ENCODE measurements around the gene MAGEB17. TPM values are rescaled to one million over a fixed set of nuclear protein-coding genes. Genes with fewer than 3 reads are reported as not detected.

The MAGEB17 gene
- total RNA-seq, 1 experiment from 2014 or later: not detected

DNA sequence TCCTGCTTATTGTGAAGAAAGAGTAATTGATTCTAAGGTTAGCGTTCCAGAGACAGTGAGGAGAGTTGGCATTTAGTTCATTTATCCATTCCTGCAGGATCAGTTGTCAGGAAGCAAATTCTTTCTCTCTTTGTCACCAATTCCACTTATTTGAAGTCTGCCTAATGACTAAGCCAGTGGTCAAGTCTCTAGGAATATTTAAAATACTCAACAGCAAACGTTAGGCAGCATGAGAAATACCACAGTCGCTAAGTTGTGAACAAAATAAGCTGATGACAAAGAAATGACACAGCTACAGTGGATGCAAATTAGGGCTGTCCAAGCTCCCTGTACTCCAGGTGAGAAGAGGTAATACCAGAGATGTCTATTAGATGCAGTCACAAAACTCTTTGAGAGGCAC is 6.6 kb upstream of the MAGEB17 start:
- no peaks in the 10 kb centered on the region for H3K9me3 ChIP-seq (ENCODE audit: control insufficient read depth in 1 of 2, insufficient read depth in 1 of 2, low read depth in 1 of 2, low read length in 2 of 2)
- DNase-seq (ENCODE audit: low read depth, low spot score) (peak; percentile 66), ATAC-seq (peak; percentile 93)
- intact Hi-C loops (cut with micrococcal nuclease): no loop called here
- H3K4me1 ChIP-seq (ENCODE audit: control insufficient read depth in 1 of 2, insufficient read depth in 2 of 2, low read length in 2 of 2): peaks cover 16 to 39% of the 10 kb centered on the region in 2 experiments
- CTCF ChIA-PET: no interaction called here
- H4K20me1 ChIP-seq (ENCODE audit: insufficient read depth): no peaks in the 10 kb centered on the region
- no TSS peak for BruUV-seq (replicated peaks)
- TF ChIP-seq TCF7L2 (IDR thresholded peaks at IDR 0.05; ENCODE audit: borderline replicate concordance, extremely low read depth, insufficient read depth, insufficient read length) (peak; percentile 52), JUND (IDR thresholded peaks at IDR 0.05) (peak; percentile 88), ELF1 (IDR thresholded peaks at IDR 0.05; ENCODE audit: borderline replicate concordance, low read depth) (no peak; the same call in 1 of the 2 replicates), POLR2AphosphoS5 (IDR thresholded peaks at IDR 0.05; ENCODE audit: low read depth, low read length) (no peak; the same call in 1 of the 2 replicates), SIN3A (IDR thresholded peaks at IDR 0.05; ENCODE audit: low read depth) (peak; percentile 77; the same call in 1 of the 2 replicates), SP1 (IDR thresholded peaks at IDR 0.05; ENCODE audit: low read depth) (peak; percentile 74), SRF (IDR thresholded peaks at IDR 0.05; ENCODE audit: low read depth) (peak; percentile 32; the same call in 1 of the 2 replicates), YY1 (IDR thresholded peaks at IDR 0.05; ENCODE audit: extremely low read depth, insufficient replicate concordance, low read depth, low read length) (no peak), CBX3 (IDR thresholded peaks at IDR 0.05; ENCODE audit: low read depth) (peak; percentile 66), CEBPB (IDR thresholded peaks at IDR 0.05; ENCODE audit: low read depth) (peak; percentile 41; the same call in 1 of the 2 replicates), ZNF274 (IDR thresholded peaks at IDR 0.05; ENCODE audit: low read depth, low read length) (no peak), ATF3 (IDR thresholded peaks at IDR 0.05) (no peak), FOSL1 (IDR thresholded peaks at IDR 0.05; ENCODE audit: low read depth) (peak; percentile 89), RAD21 (IDR thresholded peaks at IDR 0.05; ENCODE audit: low read depth) (no peak), EZH2 (IDR thresholded peaks at IDR 0.05) (no peak), ZFX (IDR thresholded peaks at IDR 0.05) (no peak), REST (IDR thresholded peaks at IDR 0.05; ENCODE audit: low read depth) (no peak)
- TF ChIP-seq, protein P1, sequence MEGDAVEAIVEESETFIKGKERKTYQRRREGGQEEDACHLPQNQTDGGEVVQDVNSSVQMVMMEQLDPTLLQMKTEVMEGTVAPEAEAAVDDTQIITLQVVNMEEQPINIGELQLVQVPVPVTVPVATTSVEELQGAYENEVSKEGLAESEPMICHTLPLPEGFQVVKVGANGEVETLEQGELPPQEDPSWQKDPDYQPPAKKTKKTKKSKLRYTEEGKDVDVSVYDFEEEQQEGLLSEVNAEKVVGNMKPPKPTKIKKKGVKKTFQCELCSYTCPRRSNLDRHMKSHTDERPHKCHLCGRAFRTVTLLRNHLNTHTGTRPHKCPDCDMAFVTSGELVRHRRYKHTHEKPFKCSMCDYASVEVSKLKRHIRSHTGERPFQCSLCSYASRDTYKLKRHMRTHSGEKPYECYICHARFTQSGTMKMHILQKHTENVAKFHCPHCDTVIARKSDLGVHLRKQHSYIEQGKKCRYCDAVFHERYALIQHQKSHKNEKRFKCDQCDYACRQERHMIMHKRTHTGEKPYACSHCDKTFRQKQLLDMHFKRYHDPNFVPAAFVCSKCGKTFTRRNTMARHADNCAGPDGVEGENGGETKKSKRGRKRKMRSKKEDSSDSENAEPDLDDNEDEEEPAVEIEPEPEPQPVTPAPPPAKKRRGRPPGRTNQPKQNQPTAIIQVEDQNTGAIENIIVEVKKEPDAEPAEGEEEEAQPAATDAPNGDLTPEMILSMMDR (IDR thresholded peaks at IDR 0.05 in 2 of 3, conservative IDR thresholded peaks at IDR 0.05 in 1 of 3; ENCODE audit: borderline replicate concordance in 1 of 3, insufficient read depth in 1 of 3, low read depth in 2 of 3, low read length in 2 of 3): no peak
- TF ChIP-seq, protein P2, sequence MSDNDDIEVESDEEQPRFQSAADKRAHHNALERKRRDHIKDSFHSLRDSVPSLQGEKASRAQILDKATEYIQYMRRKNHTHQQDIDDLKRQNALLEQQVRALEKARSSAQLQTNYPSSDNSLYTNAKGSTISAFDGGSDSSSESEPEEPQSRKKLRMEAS (IDR thresholded peaks at IDR 0.05): 0 out of 2 replicates have a peak, but pooled peaks have one; percentile 18
- TF ChIP-seq, protein P3, sequence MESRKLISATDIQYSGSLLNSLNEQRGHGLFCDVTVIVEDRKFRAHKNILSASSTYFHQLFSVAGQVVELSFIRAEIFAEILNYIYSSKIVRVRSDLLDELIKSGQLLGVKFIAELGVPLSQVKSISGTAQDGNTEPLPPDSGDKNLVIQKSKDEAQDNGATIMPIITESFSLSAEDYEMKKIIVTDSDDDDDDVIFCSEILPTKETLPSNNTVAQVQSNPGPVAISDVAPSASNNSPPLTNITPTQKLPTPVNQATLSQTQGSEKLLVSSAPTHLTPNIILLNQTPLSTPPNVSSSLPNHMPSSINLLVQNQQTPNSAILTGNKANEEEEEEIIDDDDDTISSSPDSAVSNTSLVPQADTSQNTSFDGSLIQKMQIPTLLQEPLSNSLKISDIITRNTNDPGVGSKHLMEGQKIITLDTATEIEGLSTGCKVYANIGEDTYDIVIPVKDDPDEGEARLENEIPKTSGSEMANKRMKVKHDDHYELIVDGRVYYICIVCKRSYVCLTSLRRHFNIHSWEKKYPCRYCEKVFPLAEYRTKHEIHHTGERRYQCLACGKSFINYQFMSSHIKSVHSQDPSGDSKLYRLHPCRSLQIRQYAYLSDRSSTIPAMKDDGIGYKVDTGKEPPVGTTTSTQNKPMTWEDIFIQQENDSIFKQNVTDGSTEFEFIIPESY (IDR thresholded peaks at IDR 0.05; ENCODE audit: extremely low read depth, insufficient replicate concordance, low read length): no peak
- H3K9me2 ChIP-seq (ENCODE audit: insufficient read depth): no peaks in the 10 kb centered on the region
- POLR2A ChIA-PET: no interaction called here
- peak overlapping the region in 1 of 2 experiments; percentile 11; a peak in 1 of 4 replicates for H3K4me3 ChIP-seq (replicated peaks in 1 of 2; ENCODE audit: low read depth in 1 of 2, low read length in 2 of 2)
- RAD21 ChIA-PET (ENCODE audit: low non-redundant PET in 1 of 2, low total read pairs in 2 of 2, uncharacterized antibody in 2 of 2, unreplicated experiment in 2 of 2): no interaction called here
- peak overlapping the region; percentile 66 for H3K27ac ChIP-seq (ENCODE audit: low read depth, low read length)
- H3K36me3 ChIP-seq (ENCODE audit: control insufficient read depth in 1 of 2, insufficient read depth in 2 of 2, low read length in 2 of 2): peaks cover 0 to 12% of the 10 kb centered on the region in 2 experiments; a peak in 1 of 4 replicates
- H3K4me2 ChIP-seq (ENCODE audit: low read length): peak overlapping the region; percentile 67
- H3K27me3 ChIP-seq (ENCODE audit: insufficient read depth, low read length): no peaks in the 10 kb centered on the region
- no peaks in the 10 kb centered on the region for H3K79me2 ChIP-seq (ENCODE audit: insufficient read depth, low read length)
- peak overlapping the region; percentile 33; the same call in 1 of the 2 replicates for H3K9ac ChIP-seq (ENCODE audit: low read length)
- no peak overlapping the region for H2AFZ ChIP-seq (ENCODE audit: low read depth, low read length, poor library complexity, severe bottlenecking)

Measured in HCT116 (cell line).